Fibroblast of the conjunctiva (primary cell): ENCODE data around the gene C20orf96.
"Not testable (repeated sequence)": the region's sequence is repeated elsewhere in the genome, so short reads cannot be mapped to it uniquely, and the experiment has no call there.

ENCODE experiments used
- DNase-seq: peaks from one replicate; pipeline ENCODE4 v3.0.0-alpha.2; 2010; ENCODE audit warnings: low read depth

Gene C20orf96

DNA sequence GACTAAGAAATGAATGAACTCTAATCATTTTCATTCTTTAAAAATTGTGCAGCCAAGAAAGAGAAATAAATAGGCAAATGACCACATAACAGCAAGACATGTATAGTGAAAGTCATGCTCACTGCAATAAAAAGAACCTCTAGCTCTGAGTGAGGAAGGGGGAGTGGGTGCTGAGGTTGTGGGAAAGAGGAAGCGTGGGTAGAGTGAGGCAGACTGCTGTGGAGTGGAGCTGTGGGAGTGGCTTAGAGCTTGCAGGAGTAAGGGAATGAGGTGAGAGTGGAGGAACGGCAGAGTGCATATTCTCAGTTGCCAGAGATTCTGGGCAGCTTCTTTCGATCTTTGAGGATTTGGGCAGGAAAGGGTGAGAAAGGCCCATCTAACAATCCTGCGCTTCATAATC lies 53.1 kb downstream of the C20orf96 start:
- DNase-seq: no peak

GRCh38 chr20:235891-236290 lies 54.7 kb downstream of the C20orf96 start:
- no peak for DNase-seq

GRCh38 chr20:227439-228105 lies 63.0 kb downstream of the C20orf96 start:
- DNase-seq: no peak

DNA sequence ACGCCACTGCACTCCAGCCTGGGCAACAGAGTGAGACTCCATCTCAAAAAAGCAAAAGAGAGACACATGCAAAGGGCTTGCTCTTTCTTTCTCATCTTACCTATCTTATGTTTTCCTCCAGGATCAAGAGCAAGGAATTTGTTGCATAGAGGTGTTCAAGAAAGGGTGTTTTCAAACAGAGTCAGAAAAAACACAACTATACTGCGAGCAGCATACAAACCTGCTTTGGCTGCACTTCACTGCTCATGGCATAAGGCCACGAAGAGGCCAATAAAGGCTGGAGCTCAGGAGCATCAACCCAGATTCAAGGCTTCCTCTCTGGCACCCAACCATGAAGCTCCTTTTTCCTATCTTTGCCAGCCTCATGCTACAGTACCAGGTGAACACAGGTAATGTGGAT lies 63.6 kb downstream of the C20orf96 start, which contains the start of gene DEFB129:
Gene DEFB129, plus strand, starts transcription at position 301 of the 400 bp plus-strand sequence. Its CDS starts 31 bp downstream, at position 332.
- no peak for DNase-seq

- not testable (repeated sequence) for DNase-seq
These were observed 64.7 kb downstream of the C20orf96 start for GRCh38 chr20:225879-226278.

- DNase-seq: no peak
These were observed 69.2 kb downstream of the C20orf96 start for GRCh38 chr20:221258-221830.
